GM10248 (cell line): Measurements from ENCODE around the gene PXN.

ENCODE experiments used
- CTCF ChIA-PET: fragments of 300-600 bp; sonication (Branson Sonifier 250); formaldehyde crosslinking; extraction: SDS; loops from one replicate; lab custom pipeline; 2021; ENCODE audit warnings: antibody characterized with exemption; lab: Yijun Ruan, JAX
- POLR2A ChIA-PET: fragments of 350-650 bp; sonication (Branson Sonifier 250); formaldehyde crosslinking; extraction: SDS; loops from one replicate; lab custom pipeline; 2020; ENCODE audit warnings: antibody characterized with exemption; lab: Yijun Ruan, JAX
- DNase-seq: peaks from one replicate; pipeline ENCODE4 v3.0.0; 2012; ENCODE audit errors: extremely low spot score
- TF ChIP-seq, protein P1 (sequence below): IDR thresholded peaks from 2 replicates; pipeline ENCODE4 v1.5.1; 2012; ENCODE audit warnings: mild to moderate bottlenecking, low read depth; ENCODE audit errors: extremely low read depth, missing control alignments, control extremely low read depth

The PXN gene

DNA sequence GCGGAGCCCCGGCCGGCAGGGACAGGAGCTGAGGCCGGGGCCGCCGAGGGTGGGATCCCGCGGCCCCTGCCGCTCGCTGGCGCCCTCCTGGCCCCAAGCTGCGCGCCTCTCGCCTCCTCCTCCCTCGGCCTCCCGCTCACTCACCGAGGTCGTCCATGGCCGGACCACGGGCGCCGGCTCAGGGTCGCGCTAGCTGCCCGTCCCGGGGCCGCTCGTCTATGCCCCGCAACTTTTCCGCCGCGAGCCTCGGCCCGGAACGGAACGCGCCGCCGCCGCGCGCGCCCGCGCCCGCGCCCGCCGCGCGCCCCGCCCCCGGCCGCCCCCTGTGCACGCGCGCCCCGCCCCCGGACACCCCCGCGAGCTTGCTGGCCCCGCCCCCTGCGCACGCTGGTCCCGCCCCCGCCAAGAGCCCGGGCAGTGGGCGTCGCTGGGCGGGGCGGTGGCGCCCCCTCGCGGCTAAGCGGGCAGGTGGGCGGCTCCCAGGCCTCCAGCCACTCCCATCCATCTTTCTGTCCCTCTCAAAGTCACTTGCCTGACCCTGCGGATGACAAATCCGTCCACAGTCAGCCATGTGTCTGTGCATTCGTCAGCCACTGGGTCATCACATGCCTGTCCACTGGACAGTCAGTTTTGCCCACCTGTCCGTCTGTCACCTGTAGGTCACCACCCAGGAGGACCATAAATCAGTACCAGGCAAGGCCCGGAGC is at the start of gene PXN:
Gene PXN, minus strand, starts transcription at position 258 of the 707 bp plus-strand sequence. Its CDS starts 101 bp downstream, at position 157.
- ChIA-PET CTCF (interaction anchor here (0.7 to 13.4 kb wide), 19 partner anchors 8 to 171 kb away, joined by 3 to 375 read pairs (median 6); partner anchors contain the start of genes RNU4-1, RPLP0 and SIRT4), POLR2A (interaction anchor here (0.7 to 3.0 kb wide), 3 partner anchors 26 to 64 kb away, joined by 4 to 29 read pairs (median 21); partner anchors contain the start of genes RNU4-1, RNU4-2 and RPLP0)
- peak; percentile 96 for DNase-seq
- TF ChIP-seq, protein P1, sequence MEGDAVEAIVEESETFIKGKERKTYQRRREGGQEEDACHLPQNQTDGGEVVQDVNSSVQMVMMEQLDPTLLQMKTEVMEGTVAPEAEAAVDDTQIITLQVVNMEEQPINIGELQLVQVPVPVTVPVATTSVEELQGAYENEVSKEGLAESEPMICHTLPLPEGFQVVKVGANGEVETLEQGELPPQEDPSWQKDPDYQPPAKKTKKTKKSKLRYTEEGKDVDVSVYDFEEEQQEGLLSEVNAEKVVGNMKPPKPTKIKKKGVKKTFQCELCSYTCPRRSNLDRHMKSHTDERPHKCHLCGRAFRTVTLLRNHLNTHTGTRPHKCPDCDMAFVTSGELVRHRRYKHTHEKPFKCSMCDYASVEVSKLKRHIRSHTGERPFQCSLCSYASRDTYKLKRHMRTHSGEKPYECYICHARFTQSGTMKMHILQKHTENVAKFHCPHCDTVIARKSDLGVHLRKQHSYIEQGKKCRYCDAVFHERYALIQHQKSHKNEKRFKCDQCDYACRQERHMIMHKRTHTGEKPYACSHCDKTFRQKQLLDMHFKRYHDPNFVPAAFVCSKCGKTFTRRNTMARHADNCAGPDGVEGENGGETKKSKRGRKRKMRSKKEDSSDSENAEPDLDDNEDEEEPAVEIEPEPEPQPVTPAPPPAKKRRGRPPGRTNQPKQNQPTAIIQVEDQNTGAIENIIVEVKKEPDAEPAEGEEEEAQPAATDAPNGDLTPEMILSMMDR = peak; percentile 78

DNA sequence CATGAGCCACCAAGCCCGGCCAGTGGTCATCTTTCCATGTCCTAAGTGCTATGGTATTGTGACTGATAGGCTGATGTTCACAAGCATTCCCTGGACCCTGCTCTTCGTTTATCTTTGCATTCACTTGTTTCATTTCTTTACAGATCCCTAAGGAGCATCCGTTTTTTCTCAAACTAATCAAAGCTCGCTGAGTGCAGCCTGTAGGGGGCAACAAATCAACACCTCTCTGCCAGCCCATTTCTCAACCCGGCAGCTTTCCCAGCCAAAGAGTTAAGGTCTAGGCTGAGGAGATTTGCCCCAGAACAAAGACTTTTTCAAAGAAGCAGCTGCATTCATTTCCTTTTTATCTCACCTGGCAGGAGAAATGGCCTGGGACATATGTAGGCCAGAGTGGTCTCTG is 48.7 kb upstream of the PXN start:
- ChIA-PET CTCF (interaction anchor here (0.8 to 6.0 kb wide), 4 partner anchors 10 to 86 kb away, joined by 3 to 69 read pairs (median 4); partner anchors contain the start of gene SIRT4), POLR2A (interaction anchor here (2.7 kb wide), 1 partner anchor 23 kb away, joined by 8 read pairs; the partner anchor contains the start of gene RNU4-2)
- TF ChIP-seq, protein P1 = no peak
- DNase-seq = no peak

DNA sequence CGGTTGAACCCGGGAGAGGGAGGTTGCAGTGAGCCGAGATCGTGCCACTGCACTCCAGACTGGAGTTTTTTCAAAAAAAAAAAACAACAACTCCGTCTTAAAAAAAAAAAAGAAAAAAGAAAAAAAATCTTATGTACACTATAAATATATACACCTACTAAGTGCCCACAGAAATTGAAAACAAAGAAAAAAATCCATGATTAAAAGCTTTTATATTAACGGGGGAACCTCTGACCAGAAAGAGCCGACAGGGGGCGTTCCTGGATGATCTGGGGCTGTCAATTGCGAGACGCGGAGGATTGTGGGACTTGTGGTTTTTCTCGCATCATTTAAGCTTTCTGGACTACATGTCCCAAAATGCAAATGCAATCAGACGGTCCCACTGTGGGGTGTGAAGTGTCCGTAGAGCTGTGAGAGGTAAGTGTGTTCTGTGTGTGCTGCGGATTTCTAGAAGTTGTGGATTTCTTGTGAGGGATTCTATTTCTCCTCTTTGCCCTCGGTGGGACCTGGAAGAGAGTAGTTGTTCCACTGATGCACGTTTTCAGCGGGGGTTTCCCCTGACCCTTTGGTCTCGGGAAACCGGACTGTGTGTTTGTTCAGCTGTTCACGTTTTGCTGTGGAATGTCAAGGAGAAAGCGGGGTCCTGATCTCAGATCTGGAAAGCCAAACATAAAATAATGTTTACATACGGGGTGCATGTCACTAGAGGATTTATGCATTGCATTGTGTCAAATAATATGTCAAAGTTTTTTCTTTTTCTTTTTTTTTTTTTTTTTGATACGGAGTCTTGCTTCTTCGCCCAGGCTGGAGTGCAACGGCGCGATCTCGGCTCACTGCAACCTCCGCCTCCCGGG is 36.7 kb upstream of the PXN start, which contains the start of gene SIRT4:
Gene SIRT4, plus strand, starts transcription at position 360 of the 854 bp plus-strand sequence. CDS start 1,241 bp downstream, outside the sequence.
- TF ChIP-seq, protein P1 = peak; percentile 72
- POLR2A ChIA-PET = interaction anchor here (0.5 to 2.9 kb wide), 3 partner anchors 10 to 101 kb away, joined by 3 to 81 read pairs (median 7); partner anchors contain the start of genes RNU4-1, RNU4-2 and RPLP0
- peak; percentile 93 for DNase-seq
- CTCF ChIA-PET = interaction anchor here (0.7 to 6.8 kb wide), 25 partner anchors 10 to 347 kb away, joined by 3 to 69 read pairs (median 4); partner anchors contain the start of genes PLA2G1B, PXN, RNU4-1 and RNU4-2

DNA sequence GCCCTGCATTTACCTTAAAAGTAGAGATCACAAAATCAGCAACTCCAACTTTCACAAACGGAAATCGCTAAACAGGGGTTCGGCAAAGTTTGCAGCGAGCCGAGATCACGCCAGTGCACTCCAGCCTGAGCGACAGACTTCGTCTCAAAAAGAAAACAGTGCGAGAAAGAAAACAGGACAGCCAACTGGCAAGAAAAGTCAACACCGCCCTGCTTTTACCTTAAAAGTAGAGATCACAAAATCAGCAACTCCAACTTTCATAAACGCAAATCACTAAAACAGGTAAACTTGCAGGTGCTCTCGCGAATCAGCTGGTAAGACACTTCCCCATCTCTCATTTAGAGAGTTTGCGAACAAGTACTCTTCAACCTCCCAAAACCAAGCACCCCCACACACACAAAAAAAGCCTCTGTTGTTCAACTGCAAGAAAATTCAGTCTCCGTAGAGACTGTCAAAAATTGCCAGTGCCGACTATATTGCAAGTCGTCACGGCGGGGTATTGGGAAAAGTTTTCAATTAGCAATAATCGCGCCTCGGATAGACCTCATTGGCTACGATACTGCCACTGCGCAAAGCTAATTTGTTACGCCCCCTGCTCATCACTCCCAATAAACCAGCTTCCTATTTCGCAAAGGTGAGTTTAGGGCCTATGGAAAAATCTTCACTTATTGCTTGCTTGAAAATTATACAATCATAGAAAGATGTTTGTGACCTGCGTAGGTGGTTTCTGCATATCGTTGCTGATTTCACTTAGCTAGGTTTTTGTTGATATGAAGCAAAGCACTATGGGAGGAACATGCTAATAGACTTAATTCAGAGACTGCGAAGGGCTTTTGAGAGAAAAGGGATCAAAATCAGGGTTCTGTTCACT is 27.4 kb upstream of the PXN start, which contains the start of gene RNU4-1:
Gene RNU4-1, minus strand, starts transcription at position 577 of the 871 bp plus-strand sequence.
- peak; percentile 56 for DNase-seq
- ChIA-PET POLR2A (interaction anchor here (0.6 to 4.9 kb wide), 24 partner anchors 10 to 1733 kb away, joined by 3 to 101 read pairs (median 8); partner anchors contain the start of genes PXN, RPLP0 and SIRT4), CTCF (interaction anchor here (1.0 to 4.8 kb wide), 6 partner anchors 7 to 92 kb away, joined by 4 to 53 read pairs (median 6); partner anchors contain the start of genes PXN, RPLP0 and SIRT4)
- TF ChIP-seq, protein P1 = no peak

DNA sequence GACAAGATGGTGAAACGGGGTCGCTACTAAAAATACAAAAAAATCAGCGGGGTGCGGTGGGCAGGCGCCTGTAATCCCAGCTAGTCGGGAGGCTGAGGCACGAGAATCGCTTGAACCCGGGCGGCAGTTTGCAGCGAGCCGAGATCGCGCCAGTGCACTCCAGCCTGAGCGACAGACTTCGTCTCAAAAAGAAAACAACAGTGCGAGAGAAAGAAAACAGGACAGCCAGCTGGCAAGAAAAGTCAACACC is 26.8 kb upstream of the PXN start:
- no peak for DNase-seq
- TF ChIP-seq, protein P1 = no peak
- POLR2A ChIA-PET = interaction anchor here (0.6 to 4.9 kb wide), 25 partner anchors 9 to 1733 kb away, joined by 3 to 101 read pairs (median 8); partner anchors contain the start of genes PXN, RPLP0 and SIRT4
- CTCF ChIA-PET = interaction anchor here (1.6 to 4.8 kb wide), 4 partner anchors 8 to 91 kb away, joined by 5 to 53 read pairs (median 22); partner anchors contain the start of genes RPLP0 and SIRT4
